GM12878 (cell line): ENCODE measurements around the gene NPW. TPM values are rescaled to one million over a fixed set of nuclear protein-coding genes. Genes with fewer than 3 reads are reported as not detected.

Source experiments
- ATF7 ChIP-seq: fragments of 450-650 bp; IDR thresholded peaks from 2 replicates; pipeline ENCODE4 v1.6.1; 2016; ENCODE audit warnings: low read depth, mild to moderate bottlenecking
- BRCA1 ChIP-seq: IDR thresholded peaks from 2 replicates; pipeline ENCODE4 v1.6.1; 2011; ENCODE audit warnings: low read depth, low read length, improper control_type of control experiment
- CHD1 ChIP-seq: IDR thresholded peaks from 2 replicates; pipeline ENCODE4 v1.6.1; 2012; ENCODE audit warnings: low read depth, low read length, improper control_type of control experiment
- E2F8 ChIP-seq: fragments of 450-650 bp; IDR thresholded peaks from 2 replicates; pipeline ENCODE4 v1.6.1; 2018; ENCODE audit warnings: mild to moderate bottlenecking, low read depth, moderate library complexity; ENCODE audit not compliant: partially characterized antibody
- ELK1 ChIP-seq: IDR thresholded peaks from 2 replicates; pipeline ENCODE4 v1.6.1; 2012; ENCODE audit warnings: low read depth, low read length, improper control_type of control experiment
- FOXK2 ChIP-seq: fragments of 450-650 bp; IDR thresholded peaks from 2 replicates; pipeline ENCODE4 v1.6.1; 2017; ENCODE audit warnings: mild to moderate bottlenecking, moderate library complexity
- FOXM1 ChIP-seq: IDR thresholded peaks from 2 replicates; pipeline ENCODE4 v1.6.1; 2012; ENCODE audit warnings: low read depth, mild to moderate bottlenecking, inconsistent platforms, low read length, moderate library complexity
- JUND ChIP-seq: IDR thresholded peaks from 2 replicates; pipeline ENCODE4 v1.6.1; 2012; ENCODE audit warnings: low read depth, mild to moderate bottlenecking, low read length, improper control_type of control experiment, moderate library complexity
- MEF2A ChIP-seq: IDR thresholded peaks from 2 replicates; pipeline ENCODE4 v1.6.1; 2011; ENCODE audit warnings: low read depth, mild to moderate bottlenecking, low read length, moderate library complexity; ENCODE audit not compliant: insufficient read depth
- MTA3 ChIP-seq: IDR thresholded peaks from 2 replicates; pipeline ENCODE4 v1.6.1; 2012; ENCODE audit warnings: low read length, inconsistent platforms, borderline replicate concordance
- MYC ChIP-seq: IDR thresholded peaks from 2 replicates; pipeline ENCODE4 v1.6.1; 2011; ENCODE audit warnings: mild to moderate bottlenecking, low read length, moderate library complexity, inconsistent platforms; ENCODE audit not compliant: insufficient read depth, insufficient replicate concordance, insufficient read length, severe bottlenecking
- NFYB ChIP-seq: IDR thresholded peaks from 2 replicates; pipeline ENCODE4 v1.6.1; 2011; ENCODE audit warnings: low read depth, mild to moderate bottlenecking, low read length, improper control_type of control experiment, moderate library complexity; ENCODE audit not compliant: insufficient read depth
- POLR2AphosphoS2 ChIP-seq: IDR thresholded peaks from 2 replicates; pipeline ENCODE4 v1.6.1; 2011; ENCODE audit warnings: low read depth, mild to moderate bottlenecking, low read length, improper control_type of control experiment, moderate library complexity
- RB1 ChIP-seq: fragments of 450-650 bp; formaldehyde crosslinking; IDR thresholded peaks from 2 replicates; pipeline ENCODE4 v1.6.1; 2017; ENCODE audit warnings: mild to moderate bottlenecking, borderline replicate concordance
- STAT3 ChIP-seq: IDR thresholded peaks from 2 replicates; pipeline ENCODE4 v1.6.1; 2011; ENCODE audit warnings: low read depth, low read length, improper control_type of control experiment
- TARDBP ChIP-seq: IDR thresholded peaks from 2 replicates; pipeline ENCODE4 v1.6.1; 2016; ENCODE audit warnings: borderline replicate concordance
- TCF3 ChIP-seq: IDR thresholded peaks from 2 replicates; pipeline ENCODE4 v1.6.1; 2012; ENCODE audit warnings: low read depth, mild to moderate bottlenecking, low read length, borderline replicate concordance; ENCODE audit not compliant: insufficient read depth
- polyA plus RNA-seq, 11 experiments: library from polyadenylated mRNA; depleted of rRNA in 4 of 11; unstranded in 6 of 11; stranded (reverse) in 5 of 11; fragments of >200 nt; fragmentation: Nextera tagmentation in 4 of 11; fragmentation: Illumina TruSeq in 1 of 11; extraction: Ambion mirVana in 4 of 11; extraction: Trizol in 1 of 11; gene quantifications; 1 replicate in 1 of 11; 2 replicates in 10 of 11; pipeline versions ENCODE4 v1.2.1 to v1.2.3, GENCODE V29; 2011 to 2016; ENCODE audit warnings: inconsistent platforms in 2 of 11, missing spikeins in 2 of 11, low read depth in 1 of 11
- total RNA-seq, 4 experiments: library from RNA; depleted of rRNA in 3 of 4; stranded (reverse); fragments of >200 nt in 3 of 4; fragmentation: Illumina TruSeq in 1 of 4; extraction: Trizol in 1 of 4; gene quantifications; 2 replicates each; pipeline versions ENCODE4 v1.2.1 to v1.2.3, GENCODE V29; 2013 to 2021
- TF ChIP-seq, protein P1 (sequence below): fragments of 450-650 bp; IDR thresholded peaks from 2 replicates; pipeline ENCODE4 v1.6.1; 2017; ENCODE audit warnings: borderline replicate concordance
- TF ChIP-seq, protein P2 (sequence below): fragments of 450-650 bp; IDR thresholded peaks from 2 replicates; pipeline ENCODE4 v1.6.1; 2014; ENCODE audit warnings: mild to moderate bottlenecking

The NPW gene
- total and polyA plus RNA-seq, 10 of the 15 experiments (the other 5 are each of a cell fraction or from before 2014, with no cell fraction given) = 0.23 to 2.5 (median 0.98) TPM; not detected in 4

DNA sequence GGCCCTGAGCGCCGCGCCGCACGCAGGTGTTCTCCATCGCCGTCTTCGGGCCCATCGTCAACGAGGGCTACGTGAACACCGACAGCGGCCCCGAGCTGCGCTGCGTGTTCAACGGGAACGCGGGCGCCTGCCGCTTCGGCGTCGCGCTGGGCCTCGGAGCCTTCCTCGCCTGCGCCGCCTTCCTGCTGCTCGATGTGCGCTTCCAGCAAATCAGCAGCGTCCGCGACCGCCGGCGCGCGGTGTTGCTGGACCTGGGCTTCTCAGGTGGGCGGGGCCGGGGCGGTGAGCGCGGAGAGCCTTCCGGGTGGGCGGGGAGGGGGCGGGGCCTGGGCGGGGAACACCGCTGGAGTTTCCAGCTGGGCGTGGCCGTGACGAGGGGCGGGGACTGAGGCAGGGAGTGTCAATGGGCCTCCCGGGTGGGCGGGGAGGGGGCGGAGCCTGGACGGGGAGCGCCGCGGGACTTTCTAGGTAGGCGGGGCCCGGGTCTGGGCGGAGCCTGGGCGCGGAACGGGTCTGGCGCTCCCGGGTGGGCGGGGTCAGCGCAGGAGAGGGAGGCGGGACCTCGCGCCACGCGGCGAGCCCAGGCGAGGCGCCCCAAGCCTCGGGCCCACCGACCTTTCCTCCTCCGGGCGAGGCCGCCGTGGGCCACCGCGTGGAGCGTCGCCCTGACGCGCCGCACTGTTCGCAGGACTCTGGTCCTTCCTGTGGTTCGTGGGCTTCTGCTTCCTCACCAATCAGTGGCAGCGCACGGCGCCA, 27.5 kb upstream of the NPW start (continued):
- TF ChIP-seq, protein P1, sequence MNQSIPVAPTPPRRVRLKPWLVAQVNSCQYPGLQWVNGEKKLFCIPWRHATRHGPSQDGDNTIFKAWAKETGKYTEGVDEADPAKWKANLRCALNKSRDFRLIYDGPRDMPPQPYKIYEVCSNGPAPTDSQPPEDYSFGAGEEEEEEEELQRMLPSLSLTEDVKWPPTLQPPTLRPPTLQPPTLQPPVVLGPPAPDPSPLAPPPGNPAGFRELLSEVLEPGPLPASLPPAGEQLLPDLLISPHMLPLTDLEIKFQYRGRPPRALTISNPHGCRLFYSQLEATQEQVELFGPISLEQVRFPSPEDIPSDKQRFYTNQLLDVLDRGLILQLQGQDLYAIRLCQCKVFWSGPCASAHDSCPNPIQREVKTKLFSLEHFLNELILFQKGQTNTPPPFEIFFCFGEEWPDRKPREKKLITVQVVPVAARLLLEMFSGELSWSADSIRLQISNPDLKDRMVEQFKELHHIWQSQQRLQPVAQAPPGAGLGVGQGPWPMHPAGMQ = no peak
- TF ChIP-seq CHD1 = no peak
- TF ChIP-seq TARDBP = no peak
- no peak for TF ChIP-seq FOXM1
- 0 out of 2 replicates have a peak, but pooled peaks have one; percentile 32 for TF ChIP-seq NFYB
- TF ChIP-seq POLR2AphosphoS2 = no peak; the same call in 1 of the 2 replicates
- TF ChIP-seq TCF3 = no peak
- no peak for TF ChIP-seq JUND
- TF ChIP-seq BRCA1 = no peak
- TF ChIP-seq STAT3 = no peak
- TF ChIP-seq MTA3 = no peak
- peak; percentile 11; the same call in 1 of the 2 replicates for TF ChIP-seq RB1
- no peak for TF ChIP-seq E2F8
- TF ChIP-seq ELK1 = no peak
- TF ChIP-seq ATF7 = no peak
- TF ChIP-seq MYC = no peak
- TF ChIP-seq, protein P2, sequence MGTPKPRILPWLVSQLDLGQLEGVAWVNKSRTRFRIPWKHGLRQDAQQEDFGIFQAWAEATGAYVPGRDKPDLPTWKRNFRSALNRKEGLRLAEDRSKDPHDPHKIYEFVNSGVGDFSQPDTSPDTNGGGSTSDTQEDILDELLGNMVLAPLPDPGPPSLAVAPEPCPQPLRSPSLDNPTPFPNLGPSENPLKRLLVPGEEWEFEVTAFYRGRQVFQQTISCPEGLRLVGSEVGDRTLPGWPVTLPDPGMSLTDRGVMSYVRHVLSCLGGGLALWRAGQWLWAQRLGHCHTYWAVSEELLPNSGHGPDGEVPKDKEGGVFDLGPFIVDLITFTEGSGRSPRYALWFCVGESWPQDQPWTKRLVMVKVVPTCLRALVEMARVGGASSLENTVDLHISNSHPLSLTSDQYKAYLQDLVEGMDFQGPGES = no peak
- no peak for TF ChIP-seq FOXK2
- TF ChIP-seq MEF2A = no peak
